Prostate gland (tissue), 2 donors: ENCODE data around the gene REC114. TPM values are rescaled to one million over a fixed set of nuclear protein-coding genes. Genes with fewer than 3 reads are reported as not detected.
A peak's percentile ranks its signal among the peaks of the same experiment; 100 is the strongest.

Experiments
- DNase-seq: peaks from one replicate; pipeline ENCODE4 v3.0.0-alpha.2; 2019; ENCODE audit warnings: low spot score
- H3K27ac ChIP-seq, 2 donors: fragments of 200-600 bp; sonication (generic); 2 replicates each; pipeline ENCODE4 v1.5.1; 2017 to 2019
- H3K27me3 ChIP-seq: fragments of 200-600 bp; sonication (generic); replicated peaks from 2 replicates; pipeline ENCODE4 v1.5.1; 2019; ENCODE audit not compliant: insufficient read depth
- H3K36me3 ChIP-seq, 2 donors: fragments of 200-600 bp; sonication (generic); 1 replicate in 1 of 2; 2 replicates in 1 of 2; pipeline versions ENCODE4 v1.5.1 to v1.8.1; 2017 to 2019
- H3K4me1 ChIP-seq: fragments of 200-600 bp; sonication (generic); replicated peaks from 2 replicates; pipeline ENCODE4 v1.5.1; 2019
- H3K4me3 ChIP-seq, 2 donors: fragments of 200-600 bp; sonication (generic); 2 replicates each; pipeline ENCODE4 v1.5.1; 2017 to 2019
- H3K9me3 ChIP-seq: fragments of 200-600 bp; sonication (generic); 2 replicates; pipeline ENCODE4 v1.5.1; 2017
- POLR2A ChIP-seq: fragments of 450-650 bp; IDR thresholded peaks from one replicate; pipeline ENCODE4 v1.6.1; 2016; ENCODE audit warnings: antibody characterized with exemption, mild to moderate bottlenecking
- POLR2AphosphoS5 ChIP-seq: sonication (generic); formaldehyde crosslinking; IDR thresholded peaks from one replicate; pipeline ENCODE4 v1.6.1; 2017; ENCODE audit warnings: antibody characterized with exemption
- WGBS: methylation state at CpG from one replicate; pipeline ENCODE4 v1.1.5; 2018; 5-methylcytosine and 5-hydroxymethylcytosine counted together
- intact Hi-C: fragments of 100-400 bp; cut with DNase I; formaldehyde crosslinking; loops from one replicate; pipeline ENCODE4 v1.14.2; 2022
- total RNA-seq, 2 donors: library from RNA; depleted of rRNA; stranded (reverse); fragments of >200 nt; gene quantifications; one replicate each; pipeline ENCODE4 v1.1.0, GENCODE V29; 2016
- TF ChIP-seq, protein P1 (sequence below), 4 experiments: fragments of 200-600 bp in 2 of 4; fragments of 450-650 bp in 2 of 4; sonication (generic) in 2 of 4; IDR thresholded peaks; 1 replicate in 3 of 4; 2 replicates in 1 of 4; pipeline ENCODE4 v1.5.1; 2016 to 2019; ENCODE audit warnings: antibody characterized with exemption in 4 of 4, mild to moderate bottlenecking in 2 of 4, moderate library complexity in 2 of 4

Gene REC114
- total RNA-seq, 2 donors from 2014 or later = 7.5 TPM; not detected in 1

DNA sequence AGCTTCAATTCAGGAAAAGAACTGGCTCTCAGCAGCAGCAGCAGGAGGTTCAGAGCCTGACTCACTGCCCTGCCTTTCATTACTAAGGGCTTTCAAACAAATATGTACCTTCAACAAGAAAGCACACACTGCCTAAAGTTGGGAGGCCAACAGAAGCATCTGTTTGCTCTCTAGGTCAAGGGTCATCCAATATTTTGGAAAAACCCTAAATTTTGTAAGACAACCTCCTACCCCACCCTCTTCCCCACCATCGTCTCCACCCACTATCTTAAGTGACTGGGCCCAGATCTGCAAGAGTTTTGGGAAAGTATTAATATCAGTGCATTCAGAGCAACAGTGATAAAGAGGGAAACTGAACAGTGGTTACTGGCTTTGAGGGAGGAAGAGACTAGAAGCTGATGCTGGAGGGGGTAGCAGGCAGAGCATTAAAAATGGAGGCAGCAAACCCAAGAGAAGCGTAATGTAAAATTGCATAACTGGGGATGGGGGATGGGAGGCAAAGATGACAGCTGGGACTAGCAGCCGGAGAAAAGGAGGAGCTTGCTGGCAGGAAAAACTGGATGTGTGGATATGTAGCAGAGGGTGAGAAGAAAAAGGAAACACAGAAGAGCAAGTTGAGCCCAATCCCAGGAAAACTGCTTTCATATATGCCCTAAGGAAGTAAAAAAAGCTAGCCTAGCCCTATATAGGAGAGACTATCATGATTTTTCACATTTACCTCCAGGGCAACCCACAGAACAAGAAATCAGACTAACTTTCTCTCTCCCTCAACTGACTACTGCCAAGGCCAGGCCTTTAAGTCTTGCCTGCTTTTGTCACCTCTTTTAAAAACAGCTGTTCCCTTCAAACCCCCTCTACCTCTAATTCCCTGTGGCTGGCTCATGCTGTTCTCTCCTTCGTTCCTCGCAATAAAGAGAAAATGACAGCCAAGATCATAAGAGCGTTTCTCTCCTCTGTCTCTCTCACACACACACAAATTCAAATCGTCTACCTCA, 158.8 kb downstream of the REC114 start:
- H3K4me1 ChIP-seq = peaks cover 12% of the 10 kb centered on the region
- intact Hi-C loops = loop anchor here (2.0 kb wide), 1 partner anchor 33 kb away; no protein-coding TSS in a partner anchor
- H3K9me3 ChIP-seq = no peaks in the 10 kb centered on the region
- H3K27me3 ChIP-seq = no peaks in the 10 kb centered on the region
- TF ChIP-seq POLR2AphosphoS5 (peak; percentile 16), POLR2A (no peak)
- TF ChIP-seq, protein P1, sequence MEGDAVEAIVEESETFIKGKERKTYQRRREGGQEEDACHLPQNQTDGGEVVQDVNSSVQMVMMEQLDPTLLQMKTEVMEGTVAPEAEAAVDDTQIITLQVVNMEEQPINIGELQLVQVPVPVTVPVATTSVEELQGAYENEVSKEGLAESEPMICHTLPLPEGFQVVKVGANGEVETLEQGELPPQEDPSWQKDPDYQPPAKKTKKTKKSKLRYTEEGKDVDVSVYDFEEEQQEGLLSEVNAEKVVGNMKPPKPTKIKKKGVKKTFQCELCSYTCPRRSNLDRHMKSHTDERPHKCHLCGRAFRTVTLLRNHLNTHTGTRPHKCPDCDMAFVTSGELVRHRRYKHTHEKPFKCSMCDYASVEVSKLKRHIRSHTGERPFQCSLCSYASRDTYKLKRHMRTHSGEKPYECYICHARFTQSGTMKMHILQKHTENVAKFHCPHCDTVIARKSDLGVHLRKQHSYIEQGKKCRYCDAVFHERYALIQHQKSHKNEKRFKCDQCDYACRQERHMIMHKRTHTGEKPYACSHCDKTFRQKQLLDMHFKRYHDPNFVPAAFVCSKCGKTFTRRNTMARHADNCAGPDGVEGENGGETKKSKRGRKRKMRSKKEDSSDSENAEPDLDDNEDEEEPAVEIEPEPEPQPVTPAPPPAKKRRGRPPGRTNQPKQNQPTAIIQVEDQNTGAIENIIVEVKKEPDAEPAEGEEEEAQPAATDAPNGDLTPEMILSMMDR (IDR thresholded peaks at IDR 0.05) = no peak
- H3K4me3 ChIP-seq = no peak overlapping the region
- peak; percentile 58 for DNase-seq
- no peaks in the 10 kb centered on the region for H3K36me3 ChIP-seq
- 20% methylated on average over 7 of the region's 7 CpGs for WGBS
- H3K27ac ChIP-seq = peak overlapping the region; percentile 54 to 57

DNA sequence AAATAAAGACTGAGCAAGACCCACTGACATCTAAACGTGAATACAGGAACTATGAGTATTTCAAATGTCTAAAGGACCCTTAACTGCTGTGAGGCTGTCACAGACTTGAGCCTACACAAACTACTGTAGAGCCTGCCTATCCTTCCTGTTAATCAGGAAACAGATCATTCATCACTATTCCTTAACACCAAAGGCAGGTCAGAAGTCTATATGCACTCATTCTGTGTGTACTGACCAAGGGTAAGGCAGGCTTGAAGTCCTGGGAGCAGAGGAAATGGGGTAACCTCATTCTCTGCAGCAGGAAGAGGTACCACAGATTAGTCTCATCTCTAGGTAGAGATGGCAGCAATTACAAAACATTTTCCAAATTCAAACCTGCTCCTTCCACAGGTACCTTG, 159.5 kb downstream of the REC114 start:
- peaks cover 12% of the 10 kb centered on the region for H3K4me1 ChIP-seq
- no peak for DNase-seq
- no peak overlapping the region for H3K4me3 ChIP-seq
- WGBS = 4% methylated on average over 1 of the region's 1 CpG
- no peaks in the 10 kb centered on the region for H3K9me3 ChIP-seq
- intact Hi-C loops = no loop called here
- TF ChIP-seq, protein P1 (IDR thresholded peaks at IDR 0.05) = no peak
- no peak for TF ChIP-seq POLR2A
- no peaks in the 10 kb centered on the region for H3K36me3 ChIP-seq
- H3K27ac ChIP-seq = peak overlapping the region; percentile 54 to 57
- H3K27me3 ChIP-seq = no peaks in the 10 kb centered on the region

DNA sequence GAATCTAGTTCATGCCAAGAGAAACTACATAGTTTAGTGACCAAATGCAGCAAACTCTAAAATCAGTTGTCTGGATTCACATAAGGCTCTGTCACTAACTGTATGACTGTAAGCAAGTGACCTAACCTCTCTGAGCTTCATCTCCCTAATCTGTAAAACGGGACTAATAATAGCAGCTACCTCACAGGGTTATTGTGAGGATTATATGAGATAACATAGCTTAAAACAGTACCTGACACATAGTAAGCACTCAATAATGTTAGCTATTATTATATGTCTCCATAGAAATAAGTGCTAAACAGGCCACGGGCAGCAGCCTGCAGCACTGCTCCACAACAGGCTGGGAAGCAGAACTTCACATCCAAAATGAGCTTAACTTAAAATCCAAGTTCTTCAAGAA, 160.0 kb downstream of the REC114 start:
- Histone ChIP-seq H3K4me1 (peaks cover 12% of the 10 kb centered on the region), H3K27ac (no peak overlapping the region)
- intact Hi-C loops = no loop called here

DNA sequence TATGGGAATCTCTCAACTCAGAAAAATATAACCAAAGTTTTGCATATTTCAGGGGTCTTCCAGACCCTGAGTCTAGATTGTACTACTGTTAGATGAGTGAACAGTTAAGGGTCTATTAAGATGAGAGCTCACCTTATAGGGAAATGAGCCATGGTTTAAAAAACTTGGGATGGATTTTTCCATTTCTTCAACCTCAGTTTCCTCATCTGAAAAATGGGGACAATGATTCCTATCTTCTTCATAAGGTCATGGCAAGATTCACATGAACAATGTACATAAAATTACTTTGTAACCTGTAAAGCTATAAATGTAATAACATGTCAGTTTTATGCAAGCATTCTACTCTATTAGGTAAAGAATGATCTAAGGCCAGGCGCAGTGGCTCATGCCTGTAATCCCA, 161.5 kb downstream of the REC114 start:
- Histone ChIP-seq H3K9me3 (no peaks in the 10 kb centered on the region), H3K27ac (no peak overlapping the region), H3K4me3 (no peak overlapping the region), H3K36me3 (no peaks in the 10 kb centered on the region), H3K4me1 (peaks cover 12% of the 10 kb centered on the region), H3K27me3 (no peaks in the 10 kb centered on the region)
- TF ChIP-seq, protein P1 (IDR thresholded peaks at IDR 0.05) = no peak
- no peak for TF ChIP-seq POLR2AphosphoS5
- TF ChIP-seq POLR2A = no peak
- WGBS = 96% methylated on average over 1 of the region's 1 CpG
- no peak for DNase-seq
- intact Hi-C loops = no loop called here

More for the DNA sequence above, 160.0 kb downstream of the REC114 start:
- Histone ChIP-seq H3K4me3 (no peak overlapping the region), H3K9me3 (no peaks in the 10 kb centered on the region), H3K36me3 (no peaks in the 10 kb centered on the region), H3K27me3 (no peaks in the 10 kb centered on the region)
- TF ChIP-seq POLR2AphosphoS5 = no peak
- TF ChIP-seq POLR2A = no peak
- TF ChIP-seq, protein P1 (IDR thresholded peaks at IDR 0.05) = no peak
- 74% methylated on average over 2 of the region's 2 CpGs for WGBS
- DNase-seq = no peak
